ENCODE data around the gene AFG3L2. TPM values are rescaled to one million over a fixed set of nuclear protein-coding genes. Genes with fewer than 3 reads are reported as not detected.

Gene AFG3L2
- total RNA-seq, 1 experiment from 2014 or later: 73.5 TPM

- Histone ChIP-seq H2AK5ac (ENCODE audit: insufficient read length, low read length) (no peak overlapping the region), H2BK15ac (ENCODE audit: low read depth, low read length) (no peak overlapping the region), H3K23me2 (ENCODE audit: insufficient read length, low read depth, low read length, poor library complexity, severe bottlenecking) (peaks cover 14% of the 10 kb centered on the region), H4K8ac (replicated peaks; ENCODE audit: insufficient read length, low read depth, low read length) (no peak overlapping the region), H4K91ac (ENCODE audit: insufficient read length, low read depth, low read length) (no peak overlapping the region), H3K23ac (ENCODE audit: insufficient read length, low read depth, low read length) (no peak overlapping the region), H3K79me1 (ENCODE audit: insufficient read depth, low read depth, low read length, poor library complexity, severe bottlenecking) (no peaks in the 10 kb centered on the region), H2BK5ac (ENCODE audit: insufficient read length, low read length) (no peak overlapping the region), H3K79me2 (ENCODE audit: insufficient read depth, low read length) (peaks cover 2% of the 10 kb centered on the region; the same call in 1 of the 2 replicates), H3K14ac (ENCODE audit: insufficient read depth, low read length) (no peak overlapping the region), H3T11ph (ENCODE audit: low read length) (no peak overlapping the region), H3K9me3 (ENCODE audit: control insufficient read depth, low read depth, low read length) (peaks cover 4% of the 10 kb centered on the region), H3K4ac (ENCODE audit: low read depth, low read length) (no peak overlapping the region), H3K27me3 (ENCODE audit: insufficient read depth, low read length) (peaks cover 7% of the 10 kb centered on the region; the same call in 1 of the 2 replicates), H3K27ac (ENCODE audit: insufficient read length, low read depth, low read length) (no peak overlapping the region), H2BK12ac (ENCODE audit: insufficient read length, low read depth, low read length) (no peak overlapping the region), H2AFZ (ENCODE audit: low read length) (no peak overlapping the region), H3K56ac (ENCODE audit: insufficient read length, low read depth, low read length) (no peak overlapping the region), H2BK20ac (ENCODE audit: low read depth, low read length, poor library complexity, severe bottlenecking) (no peak overlapping the region), H3K18ac (ENCODE audit: insufficient read length, low read depth, low read length) (no peak overlapping the region), H3K9ac (ENCODE audit: extremely low read depth, insufficient read length, low read length) (no peak overlapping the region), H3K4me1 (ENCODE audit: insufficient read depth, low read length) (peaks cover 4% of the 10 kb centered on the region; the same call in 1 of the 2 replicates), H4K20me1 (ENCODE audit: control insufficient read depth, insufficient read depth, insufficient read length) (no peaks in the 10 kb centered on the region), H3K4me2 (ENCODE audit: insufficient read depth, insufficient read length, low read length) (peak overlapping the region; percentile 66), H2BK120ac (ENCODE audit: low read depth, low read length, poor library complexity, severe bottlenecking) (no peak overlapping the region), H4K5ac (ENCODE audit: insufficient read length, low read depth, low read length) (no peak overlapping the region)
- Mint-ChIP-seq H3K4me1 (peaks cover 36 to 39% of the 10 kb centered on the region in 2 experiments), H3K36me3 (ENCODE audit: insufficient read depth in 1 of 3, low read depth in 3 of 3) (peaks cover 29 to 46% (median 36%) of the 10 kb centered on the region in 3 experiments), H3K27ac (no peak overlapping the region; a peak in 1 of 7 replicates), H3K4me3 (peak overlapping the region; percentile 81 to 85), H3K27me3 (ENCODE audit: low read depth) (peaks cover 27% of the 10 kb centered on the region), H3K9me3 (peaks cover 5 to 12% of the 10 kb centered on the region in 2 experiments; a peak in 4 of 5 replicates)
- DNase-seq: no peak
- TF ChIP-seq CTCF (conservative IDR thresholded peaks at IDR 0.05): no peak
- no CpG with 5 or more reads among the region's 7 CpGs for WGBS (ENCODE audit: extremely low coverage, insufficient read length, low lambda C conversion rate)
Observed at GRCh38 chr18:12309683-12310198, 67.3 kb downstream of the AFG3L2 start.
